HCT116 (cell line): Measurements from ENCODE around the gene KIRREL3. TPM values are rescaled to one million over a fixed set of nuclear protein-coding genes. Genes with fewer than 3 reads are reported as not detected.

Source experiments
- ATAC-seq: fragments of 200-7000 bp; cut with Tn5 transposase; 2 replicates; pipeline ENCODE4 v1.9.1; 2020; ENCODE audit warnings: mild to moderate bottlenecking, moderate library complexity
- BruUV-seq: library from RNA; stranded (reverse); fragments of 400-500 nt; replicated peaks from 2 replicates; lab custom pipeline; 2021; lab: Mats Ljungman, UMichigan
- CTCF ChIA-PET: fragments of 300-600 bp; sonication (Branson Sonifier 250); formaldehyde crosslinking; loops from one replicate; lab custom pipeline; 2021; ENCODE audit warnings: antibody characterized with exemption; lab: Charles Lee
- POLR2A ChIA-PET: fragments of 300-600, 350-600 bp; sonication (Branson Sonifier 250); formaldehyde crosslinking; loops from one replicate; lab custom pipeline; 2021; ENCODE audit warnings: antibody characterized with exemption; lab: Charles Lee
- RAD21 ChIA-PET, 2 experiments: fragments of 300-600 bp; sonication (Branson Sonifier 250); formaldehyde crosslinking; loops; one replicate each; lab custom pipeline; 2023; ENCODE audit warnings: low total read pairs in 2 of 2; ENCODE audit not compliant: uncharacterized antibody in 2 of 2, unreplicated experiment in 2 of 2, low non-redundant PET in 1 of 2; lab: Charles Lee
- DNase-seq: peaks from one replicate; pipeline ENCODE4 v3.0.0-alpha.2; 2010; ENCODE audit warnings: low read depth, low spot score
- H2AFZ ChIP-seq: fragments of 200-600 bp; shearing (Covaris generic), sonication (generic); 2 replicates; pipeline ENCODE4 v1.6.1; 2017; ENCODE audit warnings: low read depth, mixed run types, mixed read lengths, antibody characterized with exemption, low read length; ENCODE audit not compliant: poor library complexity, severe bottlenecking
- H3K27ac ChIP-seq: 2 replicates; pipeline ENCODE4 v1.5.1; 2012; ENCODE audit warnings: low read depth, low read length
- H3K27me3 ChIP-seq: fragments of 200-600 bp; sonication (generic); 2 replicates; pipeline ENCODE4 v1.6.1; 2016; ENCODE audit warnings: mixed run types, low read length, mixed read lengths; ENCODE audit not compliant: insufficient read depth
- H3K36me3 ChIP-seq, 2 experiments: fragments of 200-500 bp in 1 of 2; fragments of 200-600 bp in 1 of 2; sonication (Bioruptor generic) in 1 of 2; sonication (generic) in 1 of 2; 2 replicates each; pipeline versions ENCODE4 v1.5.1 to v1.6.1; 2014 to 2016; ENCODE audit warnings: low read length in 2 of 2, inconsistent platforms in 1 of 2, mixed read lengths in 1 of 2, mixed run types in 1 of 2; ENCODE audit not compliant: insufficient read depth in 2 of 2, control insufficient read depth in 1 of 2
- H3K4me1 ChIP-seq, 2 experiments: fragments of 200-600 bp in 1 of 2; sonication (generic) in 1 of 2; 2 replicates each; pipeline versions ENCODE4 v1.5.1 to v1.6.1; 2012 to 2017; ENCODE audit warnings: low read length in 2 of 2, inconsistent platforms in 1 of 2, mild to moderate bottlenecking in 1 of 2, mixed read lengths in 1 of 2, mixed run types in 1 of 2, moderate library complexity in 1 of 2; ENCODE audit not compliant: insufficient read depth in 2 of 2, control insufficient read depth in 1 of 2
- H3K4me2 ChIP-seq: fragments of 200-600 bp; sonication (generic); 2 replicates; pipeline ENCODE4 v1.6.1; 2017; ENCODE audit warnings: mixed run types, low read length, mixed read lengths
- H3K4me3 ChIP-seq, 2 experiments: fragments of 200-600 bp in 1 of 2; sonication (generic) in 1 of 2; replicated peaks in 1 of 2; 2 replicates each; pipeline ENCODE4 v1.5.1; 2011 to 2016; ENCODE audit warnings: low read length in 2 of 2, control low read depth in 1 of 2, low read depth in 1 of 2, mild to moderate bottlenecking in 1 of 2, mixed read lengths in 1 of 2, mixed run types in 1 of 2
- H3K79me2 ChIP-seq: fragments of 200-600 bp; sonication (generic); 2 replicates; pipeline ENCODE4 v1.6.1; 2017; ENCODE audit warnings: mild to moderate bottlenecking, mixed run types, low read length, moderate library complexity, mixed read lengths; ENCODE audit not compliant: insufficient read depth
- H3K9ac ChIP-seq: fragments of 200-600 bp; sonication (generic); 2 replicates; pipeline ENCODE4 v1.6.1; 2016; ENCODE audit warnings: low read length, mixed read lengths
- H3K9me2 ChIP-seq: fragments of 200-600 bp; sonication (generic), shearing (Covaris generic); 2 replicates; pipeline ENCODE4 v1.6.1; 2017; ENCODE audit warnings: mixed run types, mild to moderate bottlenecking, moderate library complexity; ENCODE audit not compliant: insufficient read depth
- H3K9me3 ChIP-seq, 2 experiments: fragments of 200-500 bp in 1 of 2; fragments of 200-600 bp in 1 of 2; sonication (Bioruptor generic) in 1 of 2; sonication (generic) in 1 of 2; 2 replicates each; pipeline ENCODE4 v1.6.1; 2014 to 2017; ENCODE audit warnings: low read length in 2 of 2, mixed read lengths in 2 of 2, inconsistent platforms in 1 of 2, low read depth in 1 of 2, mild to moderate bottlenecking in 1 of 2, mixed run types in 1 of 2, moderate library complexity in 1 of 2; ENCODE audit not compliant: control insufficient read depth in 1 of 2, insufficient read depth in 1 of 2
- H4K20me1 ChIP-seq: fragments of 200-600 bp; sonication (generic), shearing (Covaris generic); 2 replicates; pipeline ENCODE4 v1.6.1; 2017; ENCODE audit warnings: mixed run types, mild to moderate bottlenecking, moderate library complexity; ENCODE audit not compliant: insufficient read depth
- CBX3 ChIP-seq: IDR thresholded peaks from 2 replicates; pipeline ENCODE4 v1.6.1; 2012; ENCODE audit warnings: low read depth
- CTCF ChIP-seq, 3 experiments: fragments of 200-600 bp in 1 of 3; sonication (generic) in 1 of 3; IDR thresholded peaks in 2 of 3; conservative IDR thresholded peaks in 1 of 3; 2 replicates each; pipeline ENCODE4 v1.5.1; 2012 to 2017; ENCODE audit warnings: low read depth in 2 of 3, low read length in 2 of 3, antibody characterized with exemption in 1 of 3, borderline replicate concordance in 1 of 3, control low read depth in 1 of 3, mild to moderate bottlenecking in 1 of 3, mixed read lengths in 1 of 3, mixed run types in 1 of 3, moderate library complexity in 1 of 3; ENCODE audit not compliant: insufficient read depth in 1 of 3
- EGR1 ChIP-seq: IDR thresholded peaks from 2 replicates; pipeline ENCODE4 v1.6.1; 2012; ENCODE audit warnings: low read depth
- ELF1 ChIP-seq: IDR thresholded peaks from 2 replicates; pipeline ENCODE4 v1.6.1; 2012; ENCODE audit warnings: low read depth, borderline replicate concordance
- EZH2 ChIP-seq: fragments of 200-600 bp; sonication (generic); IDR thresholded peaks from 2 replicates; pipeline ENCODE4 v1.6.1; 2017; ENCODE audit warnings: antibody characterized with exemption, mixed run types
- JUND ChIP-seq: IDR thresholded peaks from 2 replicates; pipeline ENCODE4 v1.6.1; 2012
- POLR2A ChIP-seq: IDR thresholded peaks from 2 replicates; pipeline ENCODE4 v1.7.0; 2011; ENCODE audit warnings: borderline replicate concordance; ENCODE audit not compliant: insufficient read depth, insufficient read length; ENCODE audit errors: extremely low read depth
- POLR2AphosphoS5 ChIP-seq: IDR thresholded peaks from 2 replicates; pipeline ENCODE4 v1.6.1; 2011; ENCODE audit warnings: mild to moderate bottlenecking, low read depth, low read length, moderate library complexity
- SIN3A ChIP-seq: IDR thresholded peaks from 2 replicates; pipeline ENCODE4 v1.6.1; 2012; ENCODE audit warnings: low read depth
- SRF ChIP-seq: IDR thresholded peaks from 2 replicates; pipeline ENCODE4 v1.6.1; 2012; ENCODE audit warnings: low read depth
- TCF7L2 ChIP-seq: IDR thresholded peaks from 2 replicates; pipeline ENCODE4 v1.7.0; 2011; ENCODE audit warnings: borderline replicate concordance, inconsistent platforms; ENCODE audit not compliant: insufficient read depth, insufficient read length; ENCODE audit errors: extremely low read depth
- YY1 ChIP-seq: IDR thresholded peaks from 2 replicates; pipeline ENCODE4 v1.6.1; 2011; ENCODE audit warnings: low read length, low read depth, moderate library complexity, mild to moderate bottlenecking; ENCODE audit not compliant: insufficient replicate concordance; ENCODE audit errors: extremely low read depth
- ZBTB33 ChIP-seq: IDR thresholded peaks from 2 replicates; pipeline ENCODE4 v1.6.1; 2011; ENCODE audit warnings: mild to moderate bottlenecking, low read length, moderate library complexity; ENCODE audit not compliant: insufficient replicate concordance; ENCODE audit errors: extremely low read depth
- ZFX ChIP-seq: fragments of 450-650 bp; IDR thresholded peaks from 2 replicates; pipeline ENCODE4 v1.6.1; 2017
- ZNF274 ChIP-seq: fragments of 200-500 bp; sonication (Bioruptor generic); IDR thresholded peaks from 2 replicates; pipeline ENCODE4 v1.6.1; 2014; ENCODE audit warnings: mild to moderate bottlenecking, low read depth, low read length, inconsistent platforms
- intact Hi-C: fragments of 100-400 bp; cut with micrococcal nuclease; formaldehyde crosslinking; loops from 2 replicates; pipeline ENCODE4 v1.10.0; 2022
- total RNA-seq: library from RNA; stranded (reverse); gene quantifications from one replicate; pipeline ENCODE4 v1.2.1, GENCODE V29; 2021; ENCODE audit not compliant: unreplicated experiment
- TF ChIP-seq, protein P1 (sequence below): IDR thresholded peaks from 2 replicates; pipeline ENCODE4 v1.6.1; 2012; ENCODE audit warnings: low read depth

Gene KIRREL3
- total RNA-seq, 1 experiment from 2014 or later: not detected

GRCh38 chr11:126664643-126665042 is 335.9 kb downstream of the KIRREL3 start:
- ChIA-PET CTCF (no interaction called here), POLR2A (no interaction called here), RAD21 (no interaction called here)
- no peak overlapping the region for H3K9ac ChIP-seq
- H2AFZ ChIP-seq: no peak overlapping the region
- BruUV-seq: no TSS peak
- ATAC-seq: no peak
- H3K4me1 ChIP-seq: no peaks in the 10 kb centered on the region
- no peak overlapping the region for H3K4me3 ChIP-seq
- no peaks in the 10 kb centered on the region for H3K36me3 ChIP-seq
- intact Hi-C loops: no loop called here
- no peak overlapping the region for H3K27ac ChIP-seq
- no peaks in the 10 kb centered on the region for H3K79me2 ChIP-seq
- H4K20me1 ChIP-seq: no peaks in the 10 kb centered on the region
- H3K4me2 ChIP-seq: no peak overlapping the region
- H3K9me3 ChIP-seq: no peaks in the 10 kb centered on the region
- TF ChIP-seq, protein P1, sequence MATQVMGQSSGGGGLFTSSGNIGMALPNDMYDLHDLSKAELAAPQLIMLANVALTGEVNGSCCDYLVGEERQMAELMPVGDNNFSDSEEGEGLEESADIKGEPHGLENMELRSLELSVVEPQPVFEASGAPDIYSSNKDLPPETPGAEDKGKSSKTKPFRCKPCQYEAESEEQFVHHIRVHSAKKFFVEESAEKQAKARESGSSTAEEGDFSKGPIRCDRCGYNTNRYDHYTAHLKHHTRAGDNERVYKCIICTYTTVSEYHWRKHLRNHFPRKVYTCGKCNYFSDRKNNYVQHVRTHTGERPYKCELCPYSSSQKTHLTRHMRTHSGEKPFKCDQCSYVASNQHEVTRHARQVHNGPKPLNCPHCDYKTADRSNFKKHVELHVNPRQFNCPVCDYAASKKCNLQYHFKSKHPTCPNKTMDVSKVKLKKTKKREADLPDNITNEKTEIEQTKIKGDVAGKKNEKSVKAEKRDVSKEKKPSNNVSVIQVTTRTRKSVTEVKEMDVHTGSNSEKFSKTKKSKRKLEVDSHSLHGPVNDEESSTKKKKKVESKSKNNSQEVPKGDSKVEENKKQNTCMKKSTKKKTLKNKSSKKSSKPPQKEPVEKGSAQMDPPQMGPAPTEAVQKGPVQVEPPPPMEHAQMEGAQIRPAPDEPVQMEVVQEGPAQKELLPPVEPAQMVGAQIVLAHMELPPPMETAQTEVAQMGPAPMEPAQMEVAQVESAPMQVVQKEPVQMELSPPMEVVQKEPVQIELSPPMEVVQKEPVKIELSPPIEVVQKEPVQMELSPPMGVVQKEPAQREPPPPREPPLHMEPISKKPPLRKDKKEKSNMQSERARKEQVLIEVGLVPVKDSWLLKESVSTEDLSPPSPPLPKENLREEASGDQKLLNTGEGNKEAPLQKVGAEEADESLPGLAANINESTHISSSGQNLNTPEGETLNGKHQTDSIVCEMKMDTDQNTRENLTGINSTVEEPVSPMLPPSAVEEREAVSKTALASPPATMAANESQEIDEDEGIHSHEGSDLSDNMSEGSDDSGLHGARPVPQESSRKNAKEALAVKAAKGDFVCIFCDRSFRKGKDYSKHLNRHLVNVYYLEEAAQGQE: no peak
- no peak for TF ChIP-seq ZNF274
- no peak for TF ChIP-seq ZFX
- TF ChIP-seq EZH2: no peak
- no peak for TF ChIP-seq CBX3
- no peak for TF ChIP-seq POLR2AphosphoS5
- TF ChIP-seq EGR1: no peak
- TF ChIP-seq JUND: no peak
- no peak for TF ChIP-seq SRF
- no peak for TF ChIP-seq POLR2A
- no peak for TF ChIP-seq ZBTB33
- TF ChIP-seq CTCF (IDR thresholded peaks at IDR 0.05 in 2 of 3, conservative IDR thresholded peaks at IDR 0.05 in 1 of 3; ENCODE audit: borderline replicate concordance in 1 of 3, insufficient read depth in 1 of 3, low read depth in 2 of 3, low read length in 2 of 3): no peak
- TF ChIP-seq YY1: no peak
- no peak for TF ChIP-seq TCF7L2
- no peak for TF ChIP-seq ELF1
- no peak for TF ChIP-seq SIN3A
- TF ChIP-seq, all 23 proteins: peak for 0
- DNase-seq: no peak
- H3K9me2 ChIP-seq: no peaks in the 10 kb centered on the region
- peaks cover 58% of the 10 kb centered on the region for H3K27me3 ChIP-seq
